Cerebellar nuclear complex (tissue), 1 donor: Measurements from ENCODE around the gene FKTN.
"Not testable (repeated sequence)": the region's sequence is repeated elsewhere in the genome, so short reads cannot be mapped to it uniquely, and the experiment has no call there.

Source experiments
- DNase-seq, 2 experiments: peaks; one replicate each; lab custom pipeline; 2025; lab: John Stamatoyannopoulos, UW

FKTN gene

DNA sequence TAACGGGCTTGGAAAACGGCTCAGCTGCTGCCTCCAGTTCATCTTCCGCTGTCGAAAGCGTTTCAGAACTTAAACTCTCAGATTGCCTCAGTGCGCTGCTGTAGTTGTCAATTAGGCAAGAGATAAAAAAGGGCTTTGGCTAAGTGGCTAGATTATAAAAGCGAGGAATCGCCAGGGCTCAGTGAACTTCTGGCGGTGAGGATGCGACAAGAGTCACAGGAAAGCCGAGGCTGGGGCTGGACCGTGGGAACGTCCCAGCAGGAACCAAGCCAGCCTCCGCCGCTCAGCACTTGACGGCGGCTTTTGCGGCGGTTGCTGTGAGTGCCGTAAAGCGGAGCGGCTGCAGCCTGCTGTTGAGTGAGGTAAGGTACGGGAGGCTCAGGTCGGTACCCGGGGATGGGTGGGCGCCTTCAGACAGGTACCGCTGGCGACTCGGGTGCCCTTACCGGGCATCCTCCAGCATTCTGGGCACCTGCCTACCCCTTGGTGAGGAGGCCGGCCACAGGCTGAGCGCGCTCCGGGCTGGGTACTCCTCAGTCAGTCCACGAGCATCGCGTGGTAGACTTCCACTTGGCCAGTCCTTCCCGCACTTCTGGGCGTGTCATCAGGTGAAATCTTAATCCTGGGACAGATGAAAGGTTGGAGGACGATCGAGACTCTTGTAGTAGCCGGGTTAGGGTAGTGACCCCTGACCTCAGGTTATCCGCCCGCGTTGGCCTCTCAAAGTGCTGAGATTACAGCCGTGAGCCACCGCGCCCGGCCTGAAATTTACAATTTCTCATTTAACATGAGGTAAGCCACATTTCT, at the start of gene FKTN:
Gene FKTN, plus strand, starts transcription at position 328 of the 807 bp plus-strand sequence. CDS start 16,902 bp downstream, outside the sequence.
- peak; percentile 3 to 55 for DNase-seq

DNA sequence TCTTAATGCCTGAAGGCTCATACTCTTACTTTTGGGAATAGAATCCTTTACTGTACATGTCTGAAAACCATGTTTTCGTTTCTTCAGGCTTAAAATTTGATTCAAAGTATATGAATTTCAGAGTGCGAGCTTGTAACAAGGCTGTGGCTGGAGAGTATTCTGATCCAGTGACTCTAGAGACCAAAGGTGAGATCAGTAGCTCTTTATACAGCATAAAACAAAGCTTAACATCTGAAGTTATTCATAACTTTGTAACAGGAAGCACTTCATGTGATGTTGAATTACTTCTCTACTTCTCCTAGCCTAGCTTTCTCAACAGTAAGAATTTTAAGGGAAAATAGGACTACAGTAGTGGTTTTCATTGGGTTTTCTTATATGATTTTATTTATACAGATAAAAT, 49.4 kb upstream of the FKTN start:
- DNase-seq = no peak

DNA sequence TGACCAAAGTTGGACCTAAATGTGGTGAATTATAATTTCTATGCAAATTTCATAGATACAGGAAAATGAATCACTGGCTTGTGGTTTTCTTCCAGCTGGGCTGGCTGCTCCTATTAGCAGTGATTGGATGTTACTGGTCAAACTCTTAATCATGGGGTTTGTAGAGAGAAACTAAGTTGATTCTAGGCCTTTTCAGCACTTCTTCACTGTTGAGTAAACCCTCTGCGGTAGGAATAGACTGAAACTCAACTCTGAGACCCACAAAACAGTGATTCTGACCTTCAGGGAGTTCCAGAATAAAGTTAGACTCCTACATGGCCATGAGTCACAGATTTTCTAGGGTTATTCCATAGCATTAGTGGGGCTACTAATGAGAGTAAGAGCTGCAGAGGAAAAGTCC, 47.9 kb upstream of the FKTN start:
- DNase-seq = no peak

DNA sequence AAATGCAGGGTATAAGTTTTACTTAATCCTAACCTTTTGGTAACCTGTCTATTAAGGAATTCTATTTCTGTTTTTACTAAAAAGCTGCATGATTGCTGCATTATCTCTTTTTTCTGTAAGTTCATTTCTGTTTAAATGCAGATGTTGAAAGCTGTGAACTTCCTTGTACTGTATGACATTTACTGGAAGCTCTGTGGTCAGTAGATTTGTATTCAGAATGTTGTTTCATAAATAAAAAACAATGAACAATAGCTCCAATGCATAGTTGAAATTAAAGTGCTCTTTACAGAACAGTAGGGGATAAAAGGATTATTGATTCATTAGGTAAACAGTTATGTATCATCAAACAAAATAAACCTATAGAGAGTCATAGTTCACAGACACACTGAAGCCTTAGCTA, 46.5 kb upstream of the FKTN start:
- no peak for DNase-seq

DNA sequence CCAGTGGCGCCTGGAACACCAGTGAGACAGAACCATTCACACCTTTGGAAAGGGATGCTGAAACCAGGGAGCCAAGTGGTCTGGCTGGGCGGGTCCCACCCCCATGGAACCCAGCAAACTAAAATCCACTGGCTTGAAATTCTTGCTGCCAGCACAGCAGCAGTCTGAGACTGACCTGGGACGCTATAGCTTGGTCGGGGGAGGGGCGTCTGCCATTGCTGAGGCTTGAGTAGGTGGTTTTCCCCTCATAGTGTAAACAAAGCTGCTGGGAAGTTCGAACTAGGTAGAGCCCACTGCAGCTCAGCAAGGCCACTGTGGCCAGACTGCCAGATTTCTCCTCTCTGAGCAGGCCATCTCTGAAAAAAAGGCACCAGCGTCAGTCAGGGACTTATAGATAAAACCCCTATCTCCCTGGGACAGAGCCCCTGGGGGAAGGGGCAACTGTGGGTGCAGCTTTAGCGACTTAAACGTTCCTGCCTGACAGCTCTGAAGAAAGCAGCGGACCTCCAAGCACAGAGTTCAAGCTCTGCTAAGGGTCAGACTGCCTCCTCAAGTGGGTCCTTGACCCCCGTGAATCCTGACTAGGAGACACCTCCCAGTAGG, 42.0 kb upstream of the FKTN start:
- no peak for DNase-seq

DNA sequence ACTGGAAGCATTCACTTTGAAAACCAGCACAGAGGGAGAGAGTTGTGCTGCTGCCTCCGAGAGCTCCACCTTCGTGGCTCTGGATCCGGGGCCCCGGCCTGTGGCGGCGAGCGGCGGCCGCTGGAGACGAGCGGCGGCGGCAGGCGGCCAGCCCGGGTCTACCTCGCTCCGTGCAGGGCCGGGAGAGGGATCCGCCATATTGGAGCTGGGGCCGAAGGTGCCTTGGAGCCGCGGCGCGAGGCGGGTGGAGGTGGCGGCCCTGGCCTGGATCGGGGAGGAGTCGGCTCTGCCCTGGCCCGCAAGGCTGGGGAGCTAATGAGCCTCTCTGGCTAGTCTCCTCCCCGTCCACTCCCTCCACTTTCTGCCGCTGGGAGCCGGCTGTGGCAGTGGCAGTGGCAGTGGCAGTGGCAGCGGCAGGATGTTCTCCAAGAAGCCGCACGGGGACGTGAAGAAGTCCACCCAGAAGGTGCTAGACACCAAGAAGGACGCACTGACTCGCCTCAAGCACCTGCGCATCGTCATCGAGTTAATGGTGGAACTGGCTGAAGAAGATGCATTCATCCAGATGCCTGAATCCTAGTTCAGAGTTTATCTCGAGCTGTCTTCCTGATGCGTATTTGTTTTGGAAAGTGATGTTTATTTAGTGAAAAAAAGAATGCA, 38.1 kb upstream of the FKTN start:
- DNase-seq = not testable (repeated sequence)

DNA sequence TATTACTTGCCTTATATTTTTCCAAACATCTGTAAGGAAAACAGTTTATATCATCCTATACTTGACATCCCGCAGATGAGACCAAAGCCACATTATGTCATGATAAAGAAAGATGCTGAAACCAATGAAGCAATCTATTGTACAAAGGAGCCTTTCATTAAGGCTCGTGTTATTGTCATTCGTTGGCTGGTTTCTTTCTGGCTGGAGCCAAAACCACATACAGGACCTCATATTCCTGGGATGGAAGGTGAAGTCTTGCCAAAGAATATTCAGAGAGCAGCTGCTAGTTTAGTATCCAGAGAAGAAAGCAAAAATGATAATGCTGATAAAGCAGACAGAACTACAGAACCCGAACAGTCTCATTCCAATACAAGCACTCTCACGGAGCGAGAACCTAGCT, 36.9 kb upstream of the FKTN start:
- DNase-seq = not testable (repeated sequence)

DNA sequence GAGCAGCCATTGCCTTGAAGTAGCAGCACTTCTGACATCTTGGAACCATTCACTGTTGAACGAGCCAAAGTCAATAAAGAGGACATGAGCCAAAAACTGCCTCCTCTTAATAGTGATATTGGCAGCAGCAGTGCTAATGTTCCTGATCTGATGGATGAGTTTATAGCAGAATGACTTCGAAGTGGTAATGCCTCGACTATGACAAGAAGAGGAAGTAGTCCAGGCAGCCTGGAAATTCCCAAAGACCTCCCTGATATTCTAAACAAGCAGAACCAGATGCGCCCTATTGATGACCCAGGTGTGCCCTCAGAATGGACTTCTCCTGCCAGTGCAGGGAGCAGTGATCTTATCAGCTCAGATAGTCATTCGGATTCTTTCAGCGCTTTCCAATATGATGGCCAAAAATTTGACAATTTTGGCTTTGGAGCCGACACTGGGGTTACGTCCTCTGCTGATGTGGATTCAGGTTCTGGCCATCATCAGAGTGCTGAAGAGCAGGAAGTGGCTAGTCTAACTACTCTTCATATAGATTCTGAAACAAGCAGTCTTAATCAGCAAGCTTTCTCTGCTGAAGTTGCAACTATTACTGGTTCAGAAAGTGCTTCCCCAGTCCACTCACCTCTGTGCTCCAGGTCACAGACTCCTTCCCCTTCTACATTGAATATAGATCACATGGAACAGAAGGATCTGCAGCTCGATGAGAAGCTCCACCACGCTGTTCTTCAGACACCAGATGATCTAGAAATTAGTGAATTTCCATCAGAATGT, 35.1 kb upstream of the FKTN start:
- DNase-seq = not testable (repeated sequence)

DNA sequence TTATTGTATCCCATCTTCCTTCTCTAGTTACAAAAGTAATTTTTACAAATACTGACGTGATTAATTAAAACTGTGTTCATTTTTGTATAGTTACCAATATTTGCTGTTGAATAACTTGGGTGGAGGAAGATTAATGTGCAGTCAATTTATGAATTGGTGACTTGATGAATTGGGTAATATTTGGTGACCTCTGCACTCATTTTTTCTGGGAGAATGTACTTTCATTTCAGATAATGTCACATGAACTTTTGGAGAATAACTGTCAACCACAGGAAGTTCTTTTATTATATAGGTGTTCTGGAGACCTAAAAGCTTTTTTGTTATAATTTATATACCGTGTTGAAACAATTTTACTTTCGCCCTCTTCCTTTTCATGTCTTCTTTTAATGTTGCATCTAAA, 26.4 kb upstream of the FKTN start:
- DNase-seq = no peak

DNA sequence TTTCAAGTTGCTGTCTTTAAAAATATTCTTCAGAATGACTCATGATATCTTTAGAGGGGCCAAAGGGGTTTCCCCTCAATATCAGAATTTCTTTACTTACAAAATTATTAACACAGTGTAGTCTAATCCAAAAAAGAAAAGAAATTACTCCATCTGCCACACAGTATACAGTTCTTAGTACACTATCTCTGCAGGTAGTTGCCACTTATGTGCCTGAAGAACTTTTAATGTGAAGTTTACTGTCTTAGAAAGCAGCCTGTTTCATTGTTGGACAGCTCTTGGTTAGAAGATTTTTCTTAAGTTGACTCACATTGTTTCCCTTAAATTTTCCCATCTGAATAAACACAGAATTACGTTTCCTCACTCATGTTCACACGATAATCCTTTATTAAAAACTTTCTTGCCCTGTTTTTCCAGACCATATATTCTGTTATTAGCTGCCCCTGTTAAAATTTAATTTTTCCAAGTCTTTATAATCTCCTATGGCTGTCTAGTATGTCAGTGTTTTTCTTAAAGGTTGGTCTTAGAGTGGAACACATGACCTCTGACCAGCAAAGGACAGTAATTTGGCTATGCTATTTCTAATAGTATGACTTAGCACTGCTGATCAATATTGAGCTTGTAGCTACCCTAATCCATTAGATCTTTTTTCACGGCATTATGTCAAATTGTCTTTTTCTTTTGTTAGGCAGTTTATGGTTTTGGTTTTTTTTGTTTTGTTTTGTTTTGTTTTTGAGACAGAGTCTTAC, 21.8 kb upstream of the FKTN start:
- DNase-seq = no peak

DNA sequence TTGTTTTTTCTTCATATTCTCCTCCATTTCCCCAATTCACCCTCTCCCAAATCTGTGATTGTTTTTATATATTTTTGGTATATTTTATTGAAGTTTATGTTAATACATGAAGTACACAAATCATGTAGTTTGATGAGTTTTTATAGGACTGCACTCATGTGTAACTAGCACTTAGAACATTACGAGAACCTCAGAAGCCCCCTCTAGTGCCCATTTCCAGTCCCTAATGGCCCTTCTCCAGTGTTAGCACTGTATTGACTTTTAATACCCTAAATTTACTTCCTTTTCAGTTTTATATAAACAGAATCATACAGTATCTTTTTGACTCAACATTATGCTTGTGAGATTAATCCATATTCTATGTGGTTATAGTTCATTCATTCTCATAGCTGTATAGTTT, 18.5 kb upstream of the FKTN start:
- no peak for DNase-seq

DNA sequence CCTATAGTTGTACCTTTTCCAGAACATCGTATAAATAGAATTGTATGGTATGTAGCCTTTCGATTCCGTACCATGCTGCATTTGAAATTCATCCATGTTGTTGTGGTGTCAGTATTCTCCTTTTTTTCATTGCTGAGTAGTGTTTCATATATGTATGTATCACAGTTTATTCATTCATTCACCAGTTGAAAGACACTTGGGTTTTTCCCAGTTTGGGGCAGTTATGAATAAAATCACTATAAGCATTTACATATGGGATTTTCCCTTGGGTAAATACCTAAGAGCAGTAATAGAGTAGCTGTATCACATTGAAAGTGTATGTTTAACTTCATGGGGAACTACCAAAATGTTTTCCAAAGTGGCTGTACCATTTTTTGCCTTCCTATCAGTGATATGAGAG, 16.1 kb upstream of the FKTN start:
- no peak for DNase-seq

DNA sequence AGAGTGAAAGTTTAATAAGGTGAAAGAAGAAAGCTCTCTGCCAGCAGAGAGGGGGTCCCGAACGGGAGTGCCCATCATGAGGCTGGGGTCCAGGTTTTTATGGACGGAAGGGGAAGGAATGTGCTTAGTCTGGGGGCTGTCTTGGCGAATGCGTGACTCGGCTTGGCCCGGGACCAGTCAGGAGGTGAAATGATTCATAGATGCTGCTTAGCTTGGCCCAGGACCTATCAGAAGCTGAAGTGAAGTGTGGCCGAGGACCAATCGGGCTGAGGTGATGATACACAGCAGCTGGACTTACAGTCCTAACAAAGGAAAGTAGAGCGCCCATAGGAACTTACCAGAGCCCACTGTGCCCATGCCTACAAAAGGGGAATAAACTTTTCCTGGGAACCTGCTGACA, 3.9 kb upstream of the FKTN start:
- DNase-seq = no peak

DNA sequence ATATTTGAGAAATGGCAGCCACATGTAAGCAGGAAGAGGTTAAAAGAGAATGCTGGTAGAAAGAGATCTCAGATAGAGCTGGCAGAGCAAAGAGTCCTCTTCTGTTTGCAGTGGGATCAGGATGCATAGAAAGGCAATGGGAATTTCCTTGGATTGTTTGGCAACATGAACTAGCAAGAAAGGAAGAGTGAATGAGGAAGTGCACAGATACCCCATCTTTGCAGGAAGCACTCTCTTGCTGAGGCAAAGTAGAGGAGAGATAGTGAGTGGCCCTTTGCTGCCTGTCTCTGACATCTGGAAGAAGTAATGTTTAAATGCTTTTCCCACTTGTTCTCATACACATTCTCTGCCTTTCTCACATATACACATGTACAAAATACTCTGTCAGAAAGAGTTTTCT, 14.5 kb downstream of the FKTN start:
- DNase-seq = no peak

DNA sequence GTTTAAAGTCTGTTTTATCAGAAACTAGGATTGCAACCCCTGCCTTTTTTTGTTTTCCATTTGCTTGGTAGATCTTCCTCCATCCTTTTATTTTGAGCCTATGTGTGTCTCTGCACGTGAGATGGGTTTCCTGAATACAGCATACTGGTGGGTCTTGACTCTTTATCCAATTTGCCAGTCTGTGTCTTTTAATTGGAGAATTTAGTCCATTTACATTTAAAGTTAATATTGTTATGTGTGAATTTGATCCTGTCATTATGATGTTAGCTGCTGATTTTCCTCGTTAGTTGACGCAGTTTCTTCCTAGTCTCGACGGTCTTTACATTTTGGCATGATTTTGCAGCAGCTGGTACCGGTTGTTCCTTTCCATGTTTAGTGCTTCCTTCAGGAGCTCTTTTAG, 22.0 kb downstream of the FKTN start:
- DNase-seq = not testable (repeated sequence)

DNA sequence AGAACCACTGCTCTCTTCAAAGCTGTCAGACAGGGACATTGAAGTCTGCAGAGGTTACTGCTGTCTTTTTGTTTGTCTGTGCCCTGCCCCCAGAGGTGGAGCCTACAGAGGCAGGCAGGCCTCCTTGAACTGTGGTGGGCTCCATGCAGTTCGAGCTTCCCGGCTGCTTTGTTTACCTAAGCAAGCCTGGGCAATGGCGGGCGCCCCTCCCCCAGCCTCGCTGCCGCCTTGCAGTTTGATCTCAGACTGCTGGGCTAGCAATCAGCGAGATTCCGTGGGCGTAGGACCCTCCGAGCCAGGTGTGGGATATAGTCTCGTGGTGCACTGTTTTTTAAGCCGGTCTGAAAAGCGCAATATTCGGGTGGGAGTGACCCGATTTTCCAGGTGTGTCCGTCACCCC, 23.6 kb downstream of the FKTN start:
- DNase-seq = not testable (repeated sequence)

DNA sequence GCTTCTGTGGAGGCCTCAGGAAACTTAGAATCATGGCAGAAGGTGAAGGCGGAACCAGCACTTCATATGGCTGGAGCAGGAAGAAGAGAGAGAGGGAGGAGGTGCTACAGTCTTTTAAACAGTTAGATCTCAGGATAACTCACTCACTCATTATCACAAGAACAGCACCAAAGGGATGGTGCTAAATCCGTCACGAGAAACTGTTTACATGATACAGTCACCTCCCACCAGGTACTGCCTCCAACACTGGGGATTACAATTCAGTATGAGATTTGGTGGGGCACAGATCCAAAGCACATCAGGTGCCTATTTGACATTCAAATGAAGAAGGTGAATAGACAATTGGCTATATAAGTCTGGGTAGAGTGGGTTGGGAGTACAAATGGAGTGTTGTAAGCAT, 35.2 kb downstream of the FKTN start:
- no peak for DNase-seq

DNA sequence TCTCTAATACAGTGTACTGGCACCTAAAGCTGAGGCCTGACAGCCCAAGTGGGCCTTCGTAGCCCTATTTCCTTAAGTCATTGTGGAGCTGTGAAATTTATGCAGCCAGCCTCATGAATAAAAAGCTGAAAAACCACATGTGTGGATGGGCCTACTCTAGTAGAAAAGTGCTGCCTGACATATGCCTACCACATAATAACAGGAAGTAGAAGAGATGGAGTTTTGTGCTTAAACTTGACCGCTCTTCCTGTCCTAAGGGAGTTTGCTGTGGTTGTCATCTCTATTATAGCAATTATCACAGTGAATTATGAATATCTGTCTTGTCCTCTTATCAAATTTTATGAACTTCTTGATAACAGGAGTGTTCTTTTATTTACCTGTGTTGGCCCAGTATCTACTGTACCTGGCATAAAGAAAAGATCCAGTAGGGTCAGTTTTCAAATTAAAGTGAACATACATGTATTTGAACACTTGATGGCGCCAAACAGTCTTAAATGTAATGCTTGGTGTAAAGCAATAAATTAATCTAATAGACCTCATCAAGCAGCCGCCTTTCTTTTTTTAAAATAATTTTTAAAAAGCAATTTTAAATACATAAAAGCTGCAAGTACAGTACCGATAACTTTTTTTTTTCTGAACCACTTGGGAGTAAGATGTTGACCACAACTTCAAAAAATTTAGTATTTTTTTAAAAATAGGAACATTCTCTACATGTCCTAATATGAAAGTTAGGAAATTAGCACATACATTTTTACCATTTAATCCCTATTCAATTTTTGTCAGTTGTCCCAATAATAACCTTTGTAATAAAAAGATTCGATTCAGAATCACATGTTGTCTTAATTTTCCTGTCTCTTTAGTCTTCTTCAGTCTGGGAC, 51.0 kb downstream of the FKTN start:
- DNase-seq = no peak

DNA sequence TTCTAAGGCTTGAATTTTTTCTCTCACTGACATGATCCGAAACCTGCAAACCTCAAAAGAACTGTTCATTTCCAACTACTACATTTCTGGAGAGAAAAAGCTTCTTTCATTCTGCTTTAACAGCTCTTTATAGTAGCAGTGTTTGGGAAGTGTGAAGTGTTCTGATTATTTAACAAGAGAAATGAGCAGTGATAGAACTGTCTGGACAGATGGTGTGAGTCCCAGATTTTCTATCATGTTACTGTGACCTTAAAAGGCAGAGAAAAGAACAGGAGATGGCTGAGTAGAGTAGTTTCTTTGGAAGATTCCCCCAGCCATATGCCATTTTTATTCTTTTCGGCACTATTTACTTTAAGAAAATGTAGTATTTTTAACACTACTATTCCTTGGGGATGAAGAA, 63.1 kb downstream of the FKTN start:
- no peak for DNase-seq

DNA sequence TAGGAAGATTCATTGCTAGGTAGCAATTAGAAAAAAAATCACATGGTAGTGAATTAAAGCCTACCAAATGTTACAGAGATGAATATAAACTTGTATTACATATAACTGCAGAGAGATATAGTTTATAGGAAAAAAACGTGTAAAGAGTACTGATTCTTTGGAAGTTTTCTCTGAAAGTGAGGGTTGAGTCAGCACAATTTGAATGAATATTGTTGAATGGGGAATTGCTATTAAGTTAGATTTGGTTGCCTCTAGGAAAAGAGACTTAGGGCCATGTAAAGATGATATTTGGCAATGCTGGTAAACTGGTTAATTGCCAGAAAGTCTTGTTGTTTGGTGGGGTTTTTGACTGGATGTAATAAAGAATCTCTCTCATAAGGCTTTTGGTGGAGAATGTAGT, 67.2 kb downstream of the FKTN start:
- no peak for DNase-seq

DNA sequence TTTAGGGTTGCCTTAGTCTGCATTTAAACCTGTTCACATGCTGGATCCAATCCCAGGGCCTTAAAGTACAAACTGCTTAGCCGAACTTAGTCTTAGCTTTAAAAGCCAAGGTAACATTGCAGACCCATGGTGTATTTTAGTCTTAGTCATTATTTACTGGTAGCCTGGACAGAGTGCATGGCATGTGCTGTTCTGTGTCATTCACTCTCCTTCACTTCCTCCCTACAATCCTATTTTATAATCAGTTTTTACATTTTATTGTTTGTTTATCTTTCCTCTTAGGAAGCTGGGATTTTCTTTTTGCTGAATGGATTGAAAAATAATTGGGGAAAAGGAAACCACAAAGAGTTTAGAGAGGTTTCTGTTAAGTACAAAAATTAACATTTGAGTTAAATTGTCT, 74.9 kb downstream of the FKTN start:
- no peak for DNase-seq
